Parathyroid adenoma (tissue), 2 donors: ENCODE results near the gene TLCD5.

Experiments
- H2AFZ ChIP-seq: fragments of 300-600 bp; sonication (generic); one replicate; pipeline ENCODE4 v1.7.0; 2017; ENCODE audit warnings: antibody characterized with exemption, mild to moderate bottlenecking
- H3K27ac ChIP-seq: fragments of 300-600 bp; sonication (generic); one replicate; pipeline ENCODE4 v1.7.0; 2017
- H3K27me3 ChIP-seq: fragments of 300-600 bp; sonication (generic); one replicate; pipeline ENCODE4 v1.7.0; 2017; ENCODE audit warnings: low read length; ENCODE audit not compliant: control insufficient read depth, insufficient read depth
- H3K36me3 ChIP-seq: fragments of 300-600 bp; sonication (generic); one replicate; pipeline ENCODE4 v1.7.0; 2017; ENCODE audit warnings: low read length; ENCODE audit not compliant: control insufficient read depth, insufficient read depth
- H3K4me1 ChIP-seq: fragments of 300-600 bp; sonication (generic); one replicate; pipeline ENCODE4 v1.7.0; 2017; ENCODE audit warnings: control low read depth
- H3K4me2 ChIP-seq: fragments of 300-600 bp; sonication (generic); one replicate; pipeline ENCODE4 v1.7.0; 2017; ENCODE audit warnings: low read length
- H3K4me3 ChIP-seq: fragments of 300-600 bp; sonication (generic); one replicate; pipeline ENCODE4 v1.7.0; 2017; ENCODE audit warnings: low read depth, low read length
- H3K79me2 ChIP-seq: fragments of 300-600 bp; sonication (generic); one replicate; pipeline ENCODE4 v1.7.0; 2017; ENCODE audit warnings: control low read depth
- H3K9ac ChIP-seq: fragments of 300-600 bp; sonication (generic); one replicate; pipeline ENCODE4 v1.7.0; 2017; ENCODE audit warnings: mild to moderate bottlenecking
- H3K9me3 ChIP-seq: fragments of 300-600 bp; sonication (generic); one replicate; pipeline ENCODE4 v1.7.0; 2017; ENCODE audit warnings: low read length; ENCODE audit not compliant: control insufficient read depth
- TF ChIP-seq, protein P1 (sequence below): fragments of 300-600 bp; sonication (generic); IDR thresholded peaks from one replicate; pipeline ENCODE4 v1.7.0; 2017; ENCODE audit warnings: antibody characterized with exemption, mild to moderate bottlenecking
- donor health status: primary hyperparathyroidism.

TLCD5 gene

DNA sequence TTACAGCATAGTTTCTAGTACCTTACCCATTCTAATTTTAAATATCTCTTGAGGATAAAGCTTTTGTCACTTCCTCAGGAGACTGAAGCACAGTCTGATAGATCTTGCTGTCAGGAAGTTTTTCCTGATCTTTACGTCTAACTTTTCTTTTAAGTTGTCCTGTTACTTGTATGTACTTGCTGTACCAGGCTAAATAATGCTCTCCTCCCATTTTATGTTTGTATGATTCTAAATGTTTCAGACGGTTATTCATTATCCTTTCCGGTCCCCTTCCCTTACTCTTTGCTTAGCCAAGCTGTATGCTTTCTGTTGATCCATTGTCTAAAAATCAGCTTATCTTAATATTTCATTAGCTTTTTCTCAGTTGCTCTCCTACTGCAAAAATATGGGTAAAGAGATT lies 17.1 kb downstream of the TLCD5 start:
- Histone ChIP-seq H3K79me2 (peaks cover 30% of the 10 kb centered on the region), H3K36me3 (no peaks in the 10 kb centered on the region), H3K4me1 (peaks cover 18% of the 10 kb centered on the region), H3K9ac (no peak overlapping the region), H3K27ac (no peak overlapping the region), H3K4me2 (no peak overlapping the region), H3K9me3 (no peaks in the 10 kb centered on the region), H3K27me3 (no peaks in the 10 kb centered on the region), H2AFZ (no peak overlapping the region), H3K4me3 (no peak overlapping the region)
- TF ChIP-seq, protein P1, sequence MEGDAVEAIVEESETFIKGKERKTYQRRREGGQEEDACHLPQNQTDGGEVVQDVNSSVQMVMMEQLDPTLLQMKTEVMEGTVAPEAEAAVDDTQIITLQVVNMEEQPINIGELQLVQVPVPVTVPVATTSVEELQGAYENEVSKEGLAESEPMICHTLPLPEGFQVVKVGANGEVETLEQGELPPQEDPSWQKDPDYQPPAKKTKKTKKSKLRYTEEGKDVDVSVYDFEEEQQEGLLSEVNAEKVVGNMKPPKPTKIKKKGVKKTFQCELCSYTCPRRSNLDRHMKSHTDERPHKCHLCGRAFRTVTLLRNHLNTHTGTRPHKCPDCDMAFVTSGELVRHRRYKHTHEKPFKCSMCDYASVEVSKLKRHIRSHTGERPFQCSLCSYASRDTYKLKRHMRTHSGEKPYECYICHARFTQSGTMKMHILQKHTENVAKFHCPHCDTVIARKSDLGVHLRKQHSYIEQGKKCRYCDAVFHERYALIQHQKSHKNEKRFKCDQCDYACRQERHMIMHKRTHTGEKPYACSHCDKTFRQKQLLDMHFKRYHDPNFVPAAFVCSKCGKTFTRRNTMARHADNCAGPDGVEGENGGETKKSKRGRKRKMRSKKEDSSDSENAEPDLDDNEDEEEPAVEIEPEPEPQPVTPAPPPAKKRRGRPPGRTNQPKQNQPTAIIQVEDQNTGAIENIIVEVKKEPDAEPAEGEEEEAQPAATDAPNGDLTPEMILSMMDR: no peak

DNA sequence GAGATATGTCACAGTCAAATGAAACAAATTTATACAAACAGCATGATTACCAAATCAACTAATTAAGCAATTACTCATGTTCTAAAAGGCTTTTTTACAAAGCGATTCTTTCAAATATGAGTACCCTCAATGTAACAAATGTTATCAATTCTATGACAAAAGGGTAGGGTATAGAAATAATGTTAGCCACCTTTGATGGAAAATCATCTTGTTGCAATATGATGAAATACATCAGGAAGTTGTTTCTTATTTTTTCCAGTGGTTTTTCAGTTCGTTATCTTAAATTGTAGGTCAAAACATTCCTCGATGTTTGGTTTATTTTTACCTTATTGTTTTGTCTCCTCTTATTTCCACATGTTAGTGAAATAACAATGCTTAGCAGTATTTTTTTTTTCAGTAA lies 17.6 kb downstream of the TLCD5 start:
- Histone ChIP-seq H3K9ac (no peak overlapping the region), H3K9me3 (no peaks in the 10 kb centered on the region), H3K27ac (no peak overlapping the region), H2AFZ (no peak overlapping the region), H3K4me2 (no peak overlapping the region), H3K36me3 (no peaks in the 10 kb centered on the region), H3K4me3 (no peak overlapping the region), H3K79me2 (peaks cover 30% of the 10 kb centered on the region), H3K27me3 (no peaks in the 10 kb centered on the region), H3K4me1 (peaks cover 18% of the 10 kb centered on the region)
- TF ChIP-seq, protein P1: no peak

DNA sequence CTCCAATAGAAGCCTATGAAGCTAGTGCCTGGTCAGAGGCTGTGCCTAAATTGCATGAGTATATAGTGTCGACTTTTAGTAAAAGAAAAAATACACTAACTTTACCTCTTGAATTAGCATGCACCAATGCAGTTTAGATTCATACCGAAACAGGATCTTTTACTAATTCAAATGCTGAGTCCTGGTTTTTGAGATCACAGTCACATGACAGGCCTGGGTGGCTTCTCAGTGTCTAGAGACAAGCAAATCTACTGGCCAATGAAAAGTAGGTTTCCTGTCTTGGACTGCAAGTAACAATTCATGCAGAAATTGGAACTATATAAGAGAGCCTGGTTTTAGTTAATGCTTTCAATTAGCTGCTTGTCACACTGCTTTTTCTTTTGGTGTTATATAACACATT lies 18.3 kb downstream of the TLCD5 start:
- TF ChIP-seq, protein P1: no peak
- no peak overlapping the region for H3K27ac ChIP-seq
- no peaks in the 10 kb centered on the region for H3K36me3 ChIP-seq
- no peak overlapping the region for H3K4me3 ChIP-seq
- H3K4me2 ChIP-seq: peak overlapping the region; percentile 51
- peaks cover 25% of the 10 kb centered on the region for H3K79me2 ChIP-seq
- no peaks in the 10 kb centered on the region for H3K27me3 ChIP-seq
- H3K4me1 ChIP-seq: peaks cover 18% of the 10 kb centered on the region
- no peak overlapping the region for H3K9ac ChIP-seq
- H2AFZ ChIP-seq: no peak overlapping the region
- H3K9me3 ChIP-seq: no peaks in the 10 kb centered on the region

DNA sequence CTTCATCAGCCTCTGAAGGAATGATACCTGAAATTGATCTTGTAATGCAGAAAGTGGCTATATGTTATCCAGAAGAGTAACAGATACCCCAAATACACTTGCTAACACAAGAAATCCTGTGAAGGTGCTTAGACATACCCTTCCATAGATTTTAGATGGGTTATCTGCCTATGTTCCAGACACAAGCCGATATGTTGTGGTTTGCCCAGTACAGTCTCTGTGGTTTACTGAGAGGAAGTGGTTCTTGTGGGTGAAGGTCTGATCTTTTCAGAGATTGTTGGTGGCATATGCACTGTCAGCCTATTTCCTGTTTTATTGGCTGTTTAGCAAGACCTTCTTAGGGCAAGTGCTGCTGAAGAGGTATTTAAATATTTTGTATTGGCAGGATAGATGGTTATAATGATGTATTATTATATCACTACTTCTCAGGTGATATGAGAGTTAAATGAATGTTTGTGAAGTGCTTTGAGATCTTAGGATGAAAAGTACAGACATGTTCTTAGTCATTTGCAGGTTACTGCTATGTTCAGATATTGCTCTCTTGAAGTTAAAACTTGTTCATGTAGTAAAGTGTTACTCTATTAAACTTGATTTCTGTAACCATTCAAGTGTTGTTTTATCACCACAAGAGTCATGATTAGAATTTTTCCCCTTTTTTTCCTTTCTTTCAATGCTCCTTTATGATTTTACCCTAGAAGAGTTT lies 19.4 kb downstream of the TLCD5 start:
- Histone ChIP-seq H3K36me3 (no peaks in the 10 kb centered on the region), H3K27me3 (no peaks in the 10 kb centered on the region), H2AFZ (no peak overlapping the region), H3K4me2 (peak overlapping the region; percentile 49), H3K9ac (no peak overlapping the region), H3K4me1 (peaks cover 18% of the 10 kb centered on the region), H3K79me2 (peaks cover 22% of the 10 kb centered on the region), H3K27ac (no peak overlapping the region), H3K9me3 (no peaks in the 10 kb centered on the region), H3K4me3 (no peak overlapping the region)
- TF ChIP-seq, protein P1: no peak

DNA sequence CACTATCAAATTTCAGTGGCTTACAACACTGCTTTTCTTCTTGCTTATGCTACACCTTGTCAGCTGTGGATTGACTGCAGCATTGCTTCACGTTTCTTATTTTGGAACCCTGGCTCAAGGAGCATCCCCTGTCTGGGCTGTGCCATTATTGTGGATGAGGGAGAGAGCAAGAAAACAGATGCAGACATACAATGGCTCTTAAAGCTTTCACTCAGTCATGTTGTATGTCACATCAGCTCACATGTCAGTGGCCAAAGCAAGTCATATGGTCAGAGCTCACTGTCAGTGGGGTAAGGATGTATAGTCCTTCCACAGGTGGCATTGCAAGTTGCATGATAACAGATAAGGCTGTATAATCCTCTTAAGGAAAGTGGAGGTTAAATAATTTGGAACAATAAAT lies 21.1 kb downstream of the TLCD5 start:
- H2AFZ ChIP-seq: no peak overlapping the region
- H3K4me3 ChIP-seq: no peak overlapping the region
- H3K27ac ChIP-seq: no peak overlapping the region
- no peak overlapping the region for H3K9ac ChIP-seq
- H3K4me2 ChIP-seq: no peak overlapping the region
- H3K9me3 ChIP-seq: no peaks in the 10 kb centered on the region
- peaks cover 14% of the 10 kb centered on the region for H3K4me1 ChIP-seq
- TF ChIP-seq, protein P1: no peak
- H3K27me3 ChIP-seq: no peaks in the 10 kb centered on the region
- H3K36me3 ChIP-seq: no peaks in the 10 kb centered on the region
- H3K79me2 ChIP-seq: peaks cover 22% of the 10 kb centered on the region
